ENCODE data around the gene ABHD17B.

DNA sequence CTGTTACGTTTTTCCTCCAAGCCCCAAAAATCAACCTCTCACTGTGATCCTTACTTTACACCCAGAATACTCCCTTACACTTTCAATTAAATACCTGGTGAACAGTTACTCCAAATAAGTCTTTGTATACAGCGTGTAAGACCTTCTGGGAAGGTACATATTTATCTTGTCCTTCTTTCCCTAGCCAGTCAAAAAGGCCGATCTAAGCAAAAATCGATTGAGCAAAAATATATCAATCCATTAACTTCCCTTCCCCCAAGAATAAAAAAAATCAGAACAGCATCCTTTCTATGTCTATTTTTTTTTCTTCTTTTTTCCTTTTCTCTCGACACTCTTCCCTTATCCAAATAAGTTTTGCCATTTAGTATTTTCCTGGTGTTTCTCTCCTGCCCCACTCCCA, 71.3 kb downstream of the ABHD17B start:
- TF ChIP-seq EZH2 (IDR thresholded peaks at IDR 0.05; ENCODE audit: insufficient read depth, poor library complexity, severe bottlenecking) (no peak), EZH2phosphoT487 (IDR thresholded peaks at IDR 0.05; ENCODE audit: insufficient read depth, low read depth) (no peak)
